ENCODE measurements around the gene TNFSF15. TPM values are rescaled to one million over a fixed set of nuclear protein-coding genes. Genes with fewer than 3 reads are reported as not detected.

Gene TNFSF15
- total and polyA plus RNA-seq, 2 experiments from 2014 or later = under 0.01 TPM; not detected in 1

DNA sequence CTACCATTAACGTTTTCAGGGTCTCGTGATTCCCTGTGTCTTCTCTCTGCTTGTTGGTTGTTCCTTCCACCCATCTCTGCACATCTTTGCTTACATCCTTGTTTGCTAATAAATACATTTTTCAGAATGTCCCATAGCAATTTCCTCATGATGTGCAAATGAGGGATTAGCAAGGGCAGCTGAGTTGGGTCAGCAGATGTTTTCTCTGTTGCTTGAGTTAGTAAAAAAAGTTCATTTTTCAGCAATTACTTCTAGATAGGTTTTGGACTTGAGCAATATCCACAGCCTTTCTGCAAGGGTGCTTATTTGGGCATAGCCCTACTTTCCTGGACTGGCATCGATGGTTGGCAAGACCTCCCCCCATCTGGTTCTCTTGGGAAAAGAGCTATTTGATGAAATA is 4.8 kb upstream of the TNFSF15 start:
- Histone ChIP-seq H2AFZ (no peak overlapping the region), H3K27ac (no peak overlapping the region), H3K4me2 (ENCODE audit: unreplicated experiment) (no peak overlapping the region), H3K79me2 (ENCODE audit: insufficient read depth) (no peaks in the 10 kb centered on the region), H4K20me1 (ENCODE audit: insufficient read depth) (no peaks in the 10 kb centered on the region), H3K9me3 (ENCODE audit: low read depth) (no peaks in the 10 kb centered on the region), H3K9me2 (ENCODE audit: insufficient read depth) (peaks cover 4% of the 10 kb centered on the region; the same call in 1 of the 2 replicates), H3K36me3 (ENCODE audit: low read depth) (no peaks in the 10 kb centered on the region), H3K4me1 (ENCODE audit: insufficient read depth) (no peaks in the 10 kb centered on the region), H3K4me3 (no peak overlapping the region), H3F3A (ENCODE audit: insufficient read depth) (no peaks in the 10 kb centered on the region), H3K9ac (no peak overlapping the region), H3K27me3 (replicated peaks; ENCODE audit: insufficient read depth) (0 out of 2 replicates have a peak, but pooled peaks cover 6% of the 10 kb centered on the region)
- 37 to 44% methylated on average over 3 of the region's 3 CpGs for WGBS, 2 experiments (ENCODE audit: low coverage in 1 of 2, low lambda C conversion rate in 2 of 2, missing lambda C conversion rate in 2 of 2)
- DNase-seq = no peak
- TF ChIP-seq EZH2 (IDR thresholded peaks at IDR 0.05; ENCODE audit: insufficient read depth, poor library complexity, severe bottlenecking) = no peak
- TF ChIP-seq EZH2phosphoT487 (IDR thresholded peaks at IDR 0.05; ENCODE audit: insufficient read depth, low read depth) = no peak
- in situ Hi-C loops (cut with MboI) = no loop called here

DNA sequence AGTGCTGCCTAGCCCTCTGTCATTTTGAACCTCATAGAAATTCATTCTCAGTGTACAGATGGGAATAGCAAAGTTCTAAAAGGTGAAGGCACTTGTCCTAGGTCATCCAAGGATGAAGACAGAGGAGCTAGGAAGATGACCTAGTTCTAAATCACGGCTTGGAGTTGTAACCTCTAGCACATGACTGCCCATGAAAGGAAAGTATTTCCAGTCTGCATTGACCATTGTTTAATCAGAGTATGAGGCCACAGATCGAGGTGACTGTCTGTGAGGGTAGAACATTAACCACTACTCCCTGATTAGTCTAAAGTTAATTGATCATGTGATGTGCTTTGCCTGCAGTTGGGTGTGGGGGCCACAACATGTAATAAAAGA is 674 bp upstream of the TNFSF15 start:
- Histone ChIP-seq H3K27me3 (replicated peaks; ENCODE audit: insufficient read depth) (0 out of 2 replicates have a peak, but pooled peaks cover 6% of the 10 kb centered on the region), H3K9me2 (ENCODE audit: insufficient read depth) (peaks cover 4% of the 10 kb centered on the region; the same call in 1 of the 2 replicates), H3K4me3 (no peak overlapping the region), H3K9me3 (ENCODE audit: low read depth) (no peaks in the 10 kb centered on the region), H3K27ac (no peak overlapping the region), H2AFZ (no peak overlapping the region), H3K4me2 (ENCODE audit: unreplicated experiment) (no peak overlapping the region), H3K9ac (no peak overlapping the region), H3K4me1 (ENCODE audit: insufficient read depth) (no peaks in the 10 kb centered on the region), H3F3A (ENCODE audit: insufficient read depth) (no peaks in the 10 kb centered on the region), H4K20me1 (ENCODE audit: insufficient read depth) (no peaks in the 10 kb centered on the region), H3K79me2 (ENCODE audit: insufficient read depth) (no peaks in the 10 kb centered on the region), H3K36me3 (ENCODE audit: low read depth) (no peaks in the 10 kb centered on the region)
- WGBS, 2 experiments (ENCODE audit: low coverage in 1 of 2, low lambda C conversion rate in 2 of 2, missing lambda C conversion rate in 2 of 2) = 73 to 77% methylated on average over 2 of the region's 2 CpGs
- in situ Hi-C loops (cut with MboI) = no loop called here
- no peak for DNase-seq
- TF ChIP-seq EZH2 (IDR thresholded peaks at IDR 0.05; ENCODE audit: insufficient read depth, poor library complexity, severe bottlenecking) = no peak
- no peak for TF ChIP-seq EZH2phosphoT487 (IDR thresholded peaks at IDR 0.05; ENCODE audit: insufficient read depth, low read depth)

DNA sequence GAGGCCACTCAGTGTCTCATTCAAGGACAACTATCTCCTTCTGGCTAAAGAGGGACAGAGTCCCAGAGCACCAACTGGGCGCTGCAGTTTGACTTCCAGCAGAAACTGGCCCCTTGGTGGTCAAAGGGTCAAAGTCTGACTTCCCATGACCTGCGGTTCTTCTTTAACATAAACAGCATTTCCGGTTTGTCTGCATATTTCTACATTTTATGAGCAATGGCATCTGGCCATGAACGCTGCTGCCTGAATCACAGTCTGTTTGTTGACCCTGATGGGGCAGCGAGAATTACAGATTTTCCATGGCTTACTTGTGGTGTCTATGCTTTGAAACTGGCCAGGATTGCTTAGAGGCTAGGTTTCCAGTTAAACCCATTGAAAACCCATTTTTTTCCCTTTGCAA is 1.3 kb downstream of the TNFSF15 start:
- TF ChIP-seq EZH2phosphoT487 (IDR thresholded peaks at IDR 0.05; ENCODE audit: insufficient read depth, low read depth) = no peak
- TF ChIP-seq EZH2 (IDR thresholded peaks at IDR 0.05; ENCODE audit: insufficient read depth, poor library complexity, severe bottlenecking) = no peak
- H3K9ac ChIP-seq = no peak overlapping the region
- in situ Hi-C loops (cut with MboI) = no loop called here
- no peak overlapping the region for H2AFZ ChIP-seq
- no peak overlapping the region for H3K4me3 ChIP-seq
- 0 out of 2 replicates have a peak, but pooled peaks cover under 1% of the 10 kb centered on the region for H3K27me3 ChIP-seq (replicated peaks; ENCODE audit: insufficient read depth)
- no peaks in the 10 kb centered on the region for H3K4me1 ChIP-seq (ENCODE audit: insufficient read depth)
- WGBS, 2 experiments (ENCODE audit: low coverage in 1 of 2, low lambda C conversion rate in 2 of 2, missing lambda C conversion rate in 2 of 2) = 85 to 86% methylated on average over 5 of the region's 5 CpGs
- no peaks in the 10 kb centered on the region for H3F3A ChIP-seq (ENCODE audit: insufficient read depth)
- H3K27ac ChIP-seq = no peak overlapping the region
- no peak overlapping the region for H3K4me2 ChIP-seq (ENCODE audit: unreplicated experiment)
- DNase-seq = peak; percentile 35
- H3K79me2 ChIP-seq (ENCODE audit: insufficient read depth) = no peaks in the 10 kb centered on the region
- peaks cover 4% of the 10 kb centered on the region; the same call in 1 of the 2 replicates for H3K9me2 ChIP-seq (ENCODE audit: insufficient read depth)
- no peaks in the 10 kb centered on the region for H3K9me3 ChIP-seq (ENCODE audit: low read depth)
- H4K20me1 ChIP-seq (ENCODE audit: insufficient read depth) = no peaks in the 10 kb centered on the region
- H3K36me3 ChIP-seq (ENCODE audit: low read depth) = no peaks in the 10 kb centered on the region

DNA sequence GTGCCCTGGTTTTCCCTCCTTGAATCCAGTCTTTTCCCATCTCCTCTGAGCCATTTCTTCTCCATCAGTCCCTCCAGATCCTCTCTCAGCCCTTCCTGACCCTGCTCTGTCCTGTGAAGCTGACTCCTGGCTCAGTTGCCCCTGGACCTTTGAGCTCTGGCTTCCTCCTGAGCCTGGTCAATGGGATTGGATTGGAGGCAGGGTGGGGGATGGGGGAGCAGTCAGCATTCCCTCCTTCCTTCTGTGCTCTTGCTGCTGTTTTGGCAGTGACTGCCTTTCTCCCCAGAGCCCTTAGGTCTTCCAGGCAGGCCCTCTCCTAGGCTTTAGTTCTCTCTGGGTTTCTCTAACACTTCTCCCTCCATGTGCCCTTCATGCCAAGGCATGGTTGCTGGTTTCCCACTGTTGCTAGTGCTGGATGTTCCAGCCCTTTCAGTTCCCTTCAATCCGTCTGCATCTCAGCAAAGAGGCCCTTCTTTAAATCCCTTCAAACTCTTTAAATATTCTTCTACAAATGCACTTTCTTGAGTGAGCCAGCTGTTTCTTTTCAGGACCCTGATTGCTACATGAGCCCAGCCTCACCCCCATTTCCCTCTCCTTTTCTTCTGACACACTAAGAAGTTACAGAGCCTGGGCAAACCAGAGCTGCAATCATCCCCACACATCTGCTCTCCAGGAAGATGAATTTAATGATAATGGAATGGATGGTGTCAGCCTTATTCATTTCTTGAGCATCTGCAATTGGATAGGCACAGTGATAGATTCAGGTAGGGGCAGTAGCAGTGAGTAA is 2.2 kb downstream of the TNFSF15 start:
- Histone ChIP-seq H3K4me3 (no peak overlapping the region), H3K27ac (no peak overlapping the region), H3F3A (ENCODE audit: insufficient read depth) (no peaks in the 10 kb centered on the region), H3K9me2 (ENCODE audit: insufficient read depth) (peaks cover 4% of the 10 kb centered on the region; the same call in 1 of the 2 replicates), H3K9me3 (ENCODE audit: low read depth) (no peaks in the 10 kb centered on the region), H3K4me1 (ENCODE audit: insufficient read depth) (no peaks in the 10 kb centered on the region), H3K4me2 (ENCODE audit: unreplicated experiment) (no peak overlapping the region), H3K27me3 (replicated peaks; ENCODE audit: insufficient read depth) (0 out of 2 replicates have a peak, but pooled peaks cover 3% of the 10 kb centered on the region), H3K36me3 (ENCODE audit: low read depth) (no peaks in the 10 kb centered on the region), H2AFZ (no peak overlapping the region), H4K20me1 (ENCODE audit: insufficient read depth) (no peaks in the 10 kb centered on the region), H3K79me2 (ENCODE audit: insufficient read depth) (no peaks in the 10 kb centered on the region), H3K9ac (no peak overlapping the region)
- in situ Hi-C loops (cut with MboI) = no loop called here
- DNase-seq = no peak
- 92 to 100% methylated on average over 1 of the region's 1 CpG for WGBS, 2 experiments (ENCODE audit: low coverage in 1 of 2, low lambda C conversion rate in 2 of 2, missing lambda C conversion rate in 2 of 2)
- no peak for TF ChIP-seq EZH2 (IDR thresholded peaks at IDR 0.05; ENCODE audit: insufficient read depth, poor library complexity, severe bottlenecking)
- TF ChIP-seq EZH2phosphoT487 (IDR thresholded peaks at IDR 0.05; ENCODE audit: insufficient read depth, low read depth) = no peak

Data from GM23248 (cell line).